NCI-H2081 (cell line): ENCODE measurements around the gene GARIN1A.

Experiments used
- DNase-seq, 2 experiments: peaks; one replicate each; lab custom pipeline; 2025; lab: John Stamatoyannopoulos, UW

Gene GARIN1A

DNA sequence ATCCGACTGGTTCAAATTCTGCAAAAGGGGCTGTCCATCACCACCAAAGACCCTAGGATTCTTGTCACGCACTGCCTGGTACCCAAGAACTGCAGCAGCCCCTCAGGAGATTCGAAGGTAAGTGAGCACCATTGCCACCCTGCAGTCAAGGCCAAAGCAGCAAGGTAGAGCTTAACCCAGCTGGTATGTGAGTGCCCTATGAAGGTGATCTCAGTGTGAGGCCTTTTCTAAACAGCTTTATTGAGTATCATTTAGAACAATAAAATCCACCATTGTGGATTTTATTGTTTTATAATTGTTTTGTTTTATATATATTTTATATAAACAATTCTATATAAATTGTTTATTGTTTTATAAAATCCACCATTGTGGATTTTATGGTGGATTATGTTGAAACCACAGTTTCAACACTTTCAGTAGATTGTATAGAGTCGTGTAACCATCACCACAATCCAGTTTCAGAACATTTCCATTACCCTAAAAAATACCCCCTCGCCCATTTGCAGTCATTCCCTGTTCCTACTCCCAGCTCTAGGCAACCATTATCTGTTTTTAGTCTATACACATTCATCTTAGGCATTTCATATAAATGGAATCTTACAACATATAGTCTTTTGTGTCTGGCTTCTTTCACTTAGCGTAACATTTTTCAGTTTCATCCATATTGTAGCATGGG lies 47.0 kb downstream of the GARIN1A start:
- no peak for DNase-seq

DNA sequence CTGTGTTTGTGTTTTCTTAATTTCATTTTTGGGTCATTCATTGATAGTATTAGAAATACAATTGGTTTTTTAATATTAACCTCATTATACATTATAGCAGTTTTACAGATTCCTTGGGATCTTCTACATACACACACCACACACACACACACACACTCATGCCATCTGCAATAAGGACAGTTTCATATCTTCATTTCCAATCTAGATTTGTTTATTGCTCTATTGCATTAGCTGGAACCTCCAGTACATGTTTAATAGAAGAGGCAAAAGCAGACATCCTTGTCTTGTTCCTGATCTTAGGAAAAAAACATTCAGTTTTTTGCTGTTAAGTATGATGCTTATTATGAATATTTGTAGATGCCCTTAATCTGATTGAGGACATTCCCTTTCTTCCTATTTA lies 49.3 kb downstream of the GARIN1A start:
- DNase-seq: no peak
